ENCODE data around the gene ARSA. TPM values are rescaled to one million over a fixed set of nuclear protein-coding genes. Genes with fewer than 3 reads are reported as not detected.

ARSA gene
- total and polyA plus RNA-seq, 2 donors (not counting 3 experiments of a cell fraction or from before 2014, with no cell fraction given): 22.3 to 33.6 TPM

DNA sequence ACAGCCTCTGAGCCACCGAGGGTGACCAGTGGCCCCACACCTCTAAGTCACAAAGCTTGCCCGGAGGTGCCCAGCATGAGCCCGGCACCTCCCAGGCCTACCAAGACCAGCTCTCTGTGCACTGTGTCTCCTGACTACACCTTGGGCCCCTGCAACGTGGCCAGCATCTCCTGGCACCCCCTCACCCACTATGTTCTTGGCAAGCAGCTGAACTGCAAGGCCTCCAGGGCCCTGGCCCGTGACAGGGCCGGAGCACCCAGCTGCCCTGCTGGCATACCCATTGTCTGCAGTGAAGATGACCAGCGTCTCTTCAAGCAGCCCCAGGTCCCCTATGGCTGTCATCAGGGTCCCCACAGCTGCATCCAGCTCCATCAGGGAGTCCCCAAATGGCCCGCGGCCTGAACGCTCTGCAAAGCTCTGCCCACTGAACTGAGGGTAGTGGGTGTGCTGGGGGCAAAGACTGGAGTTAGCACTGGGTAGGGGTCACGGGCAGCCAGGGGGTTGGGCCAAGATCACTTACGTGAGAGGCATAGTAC, 1.6 kb downstream of the ARSA start:
- no peak for FAIRE-seq
- H2AFZ ChIP-seq (ENCODE audit: low read depth, low read length): no peak overlapping the region
- no TSS peak for BruUV-seq (replicated peaks)
- H3K4me2 ChIP-seq (ENCODE audit: insufficient read depth, low read length): no peak overlapping the region
- no peaks in the 10 kb centered on the region for H3K9me3 ChIP-seq (replicated peaks; ENCODE audit: control insufficient read depth, insufficient read depth, low read length)
- no peaks in the 10 kb centered on the region for H3K9me1 ChIP-seq (replicated peaks; ENCODE audit: control insufficient read depth, extremely low read depth, insufficient read depth, low read length)
- no peak for DNase-seq (ENCODE audit: low read depth, low spot score)
- no peak overlapping the region for H3K27ac ChIP-seq (ENCODE audit: insufficient read depth, low read depth, low read length)
- no peak overlapping the region for H3K4me3 ChIP-seq (replicated peaks in 1 of 3; ENCODE audit: insufficient read depth in 1 of 3, low read depth in 1 of 3, low read length in 3 of 3)
- intact Hi-C loops (cut with micrococcal nuclease) (no loop called here), dilution Hi-C loops (cut with MboI; ENCODE audit: extremely low pct_ligation_motif_present, low sequenced_read_pairs) (no loop called here)
- H3K4me1 ChIP-seq (ENCODE audit: control insufficient read depth, extremely low read depth, insufficient read depth, low read length): peaks cover 14% of the 10 kb centered on the region
- ChIA-PET CTCF (interaction anchor here (0.5 to 4.0 kb wide), 13 partner anchors 10 to 149 kb away, joined by 3 to 26 read pairs (median 4); partner anchors contain the start of gene SHANK3), POLR2A (no interaction called here)
- no peaks in the 10 kb centered on the region for H4K20me1 ChIP-seq (replicated peaks; ENCODE audit: control insufficient read depth, extremely low read depth, insufficient read depth, low read length)
- H3K9ac ChIP-seq (replicated peaks; ENCODE audit: extremely low read depth, insufficient read depth, low read length): no peak overlapping the region
- no peaks in the 10 kb centered on the region for H3K36me3 ChIP-seq (ENCODE audit: control insufficient read depth in 2 of 2, extremely low read depth in 1 of 2, insufficient read depth in 2 of 2, low read length in 2 of 2)
- no peak for TF ChIP-seq FOS (IDR thresholded peaks at IDR 0.05; ENCODE audit: borderline replicate concordance, insufficient read depth, low read length)
- no peak for TF ChIP-seq JUN (IDR thresholded peaks at IDR 0.05; ENCODE audit: borderline replicate concordance, insufficient read depth, insufficient read length, low read depth)
- TF ChIP-seq GATA2 (IDR thresholded peaks at IDR 0.05; ENCODE audit: insufficient read depth, insufficient read length, low read depth, low read length): no peak
- no peak for TF ChIP-seq POLR2AphosphoS5 (IDR thresholded peaks at IDR 0.05; ENCODE audit: insufficient read depth, low read depth, low read length)
- no peak for TF ChIP-seq MAX (IDR thresholded peaks at IDR 0.05; ENCODE audit: insufficient read depth, insufficient read length)
- TF ChIP-seq POLR2A (IDR thresholded peaks at IDR 0.05; ENCODE audit: low read depth, low read length): no peak
- TF ChIP-seq CTCF (IDR thresholded peaks at IDR 0.05; ENCODE audit: extremely low read depth in 1 of 2, insufficient read depth in 1 of 2, low read depth in 1 of 2, low read length in 2 of 2): no peak
- no peak for TF ChIP-seq EZH2 (IDR thresholded peaks at IDR 0.05; ENCODE audit: borderline replicate concordance, low read depth, low read length, severe bottlenecking)
- TF ChIP-seq MYC (IDR thresholded peaks at IDR 0.05; ENCODE audit: low read depth, low read length): no peak
- no peaks in the 10 kb centered on the region for H3K27me3 ChIP-seq (ENCODE audit: control insufficient read depth in 2 of 2, insufficient read depth in 2 of 2, low read length in 2 of 2)
- no peaks in the 10 kb centered on the region for H3K79me2 ChIP-seq (ENCODE audit: control insufficient read depth, insufficient read depth, low read length)
